ENCODE data around the gene TEX29.

GRCh38 chr13:111280226-111280625 is 40.2 kb upstream of the TEX29 start:
- no peak for TF ChIP-seq CTCF (IDR thresholded peaks at IDR 0.05)
- TF ChIP-seq REST (IDR thresholded peaks at IDR 0.05; ENCODE audit: insufficient read depth in 1 of 2, low read depth in 2 of 2, low read length in 1 of 2) = no peak
- no peak for TF ChIP-seq POLR2AphosphoS5 (IDR thresholded peaks at IDR 0.05; ENCODE audit: low read depth, low read length)
- no peak for TF ChIP-seq TCF7L2 (IDR thresholded peaks at IDR 0.05; ENCODE audit: low read depth, low read length)
- no peak for TF ChIP-seq SIN3A (IDR thresholded peaks at IDR 0.05; ENCODE audit: borderline replicate concordance, insufficient read depth, low read depth, low read length)
